Measurements from ENCODE around the gene NWD2.

- TF ChIP-seq CTCF (optimal IDR thresholded peaks at IDR 0.05 in 1 of 3, IDR thresholded peaks at IDR 0.05 in 1 of 3, conservative IDR thresholded peaks at IDR 0.05 in 1 of 3; ENCODE audit: extremely low read depth in 1 of 3, insufficient read depth in 2 of 3, low read length in 3 of 3) (no peak), EZH2 (IDR thresholded peaks at IDR 0.05; ENCODE audit: low read length) (no peak)
Measured at GRCh38 chr4:37324546-37324945, 80.0 kb downstream of the NWD2 start.

Measured in keratinocyte (primary cell).